ENCODE data around the gene PTPRM. TPM values are rescaled to one million over a fixed set of nuclear protein-coding genes. Genes with fewer than 3 reads are reported as not detected.

Gene PTPRM
- total RNA-seq, 1 donor from 2014 or later, result 1.00 TPM

- POLR2A ChIA-PET, result no interaction called here
- H3K9me3 Mint-ChIP-seq, result no peaks in the 10 kb centered on the region
- no peak overlapping the region for H3K4me3 Mint-ChIP-seq
- no peak for DNase-seq
- no peak for ATAC-seq (ENCODE audit: low read depth)
- TF ChIP-seq, protein P1, sequence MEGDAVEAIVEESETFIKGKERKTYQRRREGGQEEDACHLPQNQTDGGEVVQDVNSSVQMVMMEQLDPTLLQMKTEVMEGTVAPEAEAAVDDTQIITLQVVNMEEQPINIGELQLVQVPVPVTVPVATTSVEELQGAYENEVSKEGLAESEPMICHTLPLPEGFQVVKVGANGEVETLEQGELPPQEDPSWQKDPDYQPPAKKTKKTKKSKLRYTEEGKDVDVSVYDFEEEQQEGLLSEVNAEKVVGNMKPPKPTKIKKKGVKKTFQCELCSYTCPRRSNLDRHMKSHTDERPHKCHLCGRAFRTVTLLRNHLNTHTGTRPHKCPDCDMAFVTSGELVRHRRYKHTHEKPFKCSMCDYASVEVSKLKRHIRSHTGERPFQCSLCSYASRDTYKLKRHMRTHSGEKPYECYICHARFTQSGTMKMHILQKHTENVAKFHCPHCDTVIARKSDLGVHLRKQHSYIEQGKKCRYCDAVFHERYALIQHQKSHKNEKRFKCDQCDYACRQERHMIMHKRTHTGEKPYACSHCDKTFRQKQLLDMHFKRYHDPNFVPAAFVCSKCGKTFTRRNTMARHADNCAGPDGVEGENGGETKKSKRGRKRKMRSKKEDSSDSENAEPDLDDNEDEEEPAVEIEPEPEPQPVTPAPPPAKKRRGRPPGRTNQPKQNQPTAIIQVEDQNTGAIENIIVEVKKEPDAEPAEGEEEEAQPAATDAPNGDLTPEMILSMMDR (IDR thresholded peaks at IDR 0.05), result no peak
- H3K27me3 Mint-ChIP-seq, result no peaks in the 10 kb centered on the region
- H3K27ac Mint-ChIP-seq, result no peak overlapping the region
- intact Hi-C loops (cut with micrococcal nuclease), result no loop called here
- no peaks in the 10 kb centered on the region for H3K4me1 Mint-ChIP-seq
- no peaks in the 10 kb centered on the region for H3K36me3 Mint-ChIP-seq (ENCODE audit: low read depth)
- CTCF ChIA-PET, result no interaction called here
Observed at GRCh38 chr18:7579176-7579917, 12.2 kb downstream of the PTPRM start.

- TF ChIP-seq, protein P1 (IDR thresholded peaks at IDR 0.05), result no peak
- DNase-seq (no peak), ATAC-seq (ENCODE audit: low read depth) (no peak)
- intact Hi-C loops (cut with micrococcal nuclease), result no loop called here
- H3K9me3 Mint-ChIP-seq, result no peaks in the 10 kb centered on the region
- no peak overlapping the region for H3K4me3 Mint-ChIP-seq
- CTCF ChIA-PET, result no interaction called here
- no peaks in the 10 kb centered on the region for H3K36me3 Mint-ChIP-seq (ENCODE audit: low read depth)
- POLR2A ChIA-PET, result no interaction called here
- H3K27ac Mint-ChIP-seq, result no peak overlapping the region
- no peaks in the 10 kb centered on the region for H3K27me3 Mint-ChIP-seq
- no peaks in the 10 kb centered on the region for H3K4me1 Mint-ChIP-seq
Observed at GRCh38 chr18:7579918-7580542, 12.9 kb downstream of the PTPRM start.

- POLR2A ChIA-PET, result no interaction called here
- CTCF ChIA-PET, result no interaction called here
- DNase-seq (no peak), ATAC-seq (ENCODE audit: low read depth) (no peak)
- intact Hi-C loops (cut with micrococcal nuclease), result no loop called here
- H3K9me3 Mint-ChIP-seq, result no peaks in the 10 kb centered on the region
- no peak overlapping the region for H3K27ac Mint-ChIP-seq
- H3K27me3 Mint-ChIP-seq, result no peaks in the 10 kb centered on the region
- no peaks in the 10 kb centered on the region for H3K4me1 Mint-ChIP-seq
- TF ChIP-seq, protein P1 (IDR thresholded peaks at IDR 0.05), result no peak
- H3K4me3 Mint-ChIP-seq, result no peak overlapping the region
- H3K36me3 Mint-ChIP-seq (ENCODE audit: low read depth), result no peaks in the 10 kb centered on the region
Observed at GRCh38 chr18:7584646-7585275, 17.6 kb downstream of the PTPRM start.

GRCh38 chr18:7585276-7585670 lies 18.2 kb downstream of the PTPRM start:
- no peak overlapping the region for H3K27ac Mint-ChIP-seq
- no peak for DNase-seq
- H3K9me3 Mint-ChIP-seq, result no peaks in the 10 kb centered on the region
- H3K4me3 Mint-ChIP-seq, result no peak overlapping the region
- ATAC-seq (ENCODE audit: low read depth), result no peak
- ChIA-PET POLR2A (no interaction called here), CTCF (no interaction called here)
- intact Hi-C loops (cut with micrococcal nuclease), result no loop called here
- H3K27me3 Mint-ChIP-seq, result no peaks in the 10 kb centered on the region
- TF ChIP-seq, protein P1 (IDR thresholded peaks at IDR 0.05), result no peak
- no peaks in the 10 kb centered on the region for H3K4me1 Mint-ChIP-seq
- H3K36me3 Mint-ChIP-seq (ENCODE audit: low read depth), result no peaks in the 10 kb centered on the region

GRCh38 chr18:7586379-7586778 lies 19.3 kb downstream of the PTPRM start:
- ATAC-seq (ENCODE audit: low read depth), result no peak
- no peaks in the 10 kb centered on the region for H3K9me3 Mint-ChIP-seq
- TF ChIP-seq, protein P1 (IDR thresholded peaks at IDR 0.05), result no peak
- H3K4me1 Mint-ChIP-seq, result no peaks in the 10 kb centered on the region
- no peak for DNase-seq
- POLR2A ChIA-PET, result no interaction called here
- H3K4me3 Mint-ChIP-seq, result no peak overlapping the region
- no peak overlapping the region for H3K27ac Mint-ChIP-seq
- H3K27me3 Mint-ChIP-seq, result no peaks in the 10 kb centered on the region
- CTCF ChIA-PET, result no interaction called here
- intact Hi-C loops (cut with micrococcal nuclease), result no loop called here
- no peaks in the 10 kb centered on the region for H3K36me3 Mint-ChIP-seq (ENCODE audit: low read depth)

Measured in activated B cell treated with CpG ODN at 0.5 μM for 24 hours (primary cell).